Loucy (cell line): ENCODE measurements around the gene RASA4.
"Not testable (repeated sequence)": the region's sequence is repeated elsewhere in the genome, so short reads cannot be mapped to it uniquely, and the experiment has no call there.

Experiments used
- H2AFZ ChIP-seq: fragments of 200-600 bp; sonication (generic); 2 replicates; pipeline ENCODE4 v1.6.0; 2016; ENCODE audit warnings: antibody characterized with exemption, mild to moderate bottlenecking, low read length, moderate library complexity
- H3F3A ChIP-seq: fragments of 200-600 bp; 2 replicates; pipeline ENCODE4 v1.6.0; 2016; ENCODE audit warnings: antibody characterized with exemption, low read depth, mild to moderate bottlenecking
- H3K27me3 ChIP-seq: fragments of 200-600 bp; sonication (generic); 2 replicates; pipeline ENCODE4 v1.6.1; 2014; ENCODE audit warnings: low read length, mild to moderate bottlenecking; ENCODE audit not compliant: insufficient read depth, poor library complexity, severe bottlenecking
- H3K36me3 ChIP-seq: fragments of 200-600 bp; sonication (generic); 2 replicates; pipeline ENCODE4 v1.6.1; 2016; ENCODE audit warnings: low read length; ENCODE audit not compliant: insufficient read depth
- H3K4me1 ChIP-seq: fragments of 200-600 bp; sonication (generic); 2 replicates; pipeline ENCODE4 v1.5.1; 2014; ENCODE audit warnings: low read length, mild to moderate bottlenecking; ENCODE audit not compliant: insufficient read depth, poor library complexity, severe bottlenecking
- H3K4me2 ChIP-seq: fragments of 200-600 bp; sonication (generic); 2 replicates; pipeline ENCODE4 v1.6.0; 2014; ENCODE audit warnings: antibody characterized with exemption, low read length, low read depth, mild to moderate bottlenecking; ENCODE audit not compliant: poor library complexity, severe bottlenecking
- H3K4me3 ChIP-seq: fragments of 200-600 bp; sonication (generic); 2 replicates; pipeline ENCODE4 v1.5.1; 2014; ENCODE audit warnings: low read length, mild to moderate bottlenecking, mixed read lengths; ENCODE audit not compliant: poor library complexity, severe bottlenecking
- H3K79me2 ChIP-seq: fragments of 200-600 bp; sonication (generic); 2 replicates; pipeline ENCODE4 v1.6.1; 2014; ENCODE audit warnings: low read length; ENCODE audit not compliant: insufficient read depth
- H3K9ac ChIP-seq: fragments of 200-600 bp; sonication (generic); 2 replicates; pipeline ENCODE4 v1.6.0; 2014; ENCODE audit warnings: mild to moderate bottlenecking, low read depth, low read length, moderate library complexity; ENCODE audit not compliant: poor library complexity, severe bottlenecking
- H3K9me2 ChIP-seq: fragments of 200-600 bp; sonication (generic); replicated peaks from 2 replicates; pipeline ENCODE4 v1.6.1; 2016; ENCODE audit warnings: low read depth, low read length, mixed read lengths
- H3K9me3 ChIP-seq: fragments of 200-600 bp; sonication (generic); 2 replicates; pipeline ENCODE4 v1.6.1; 2014; ENCODE audit warnings: mild to moderate bottlenecking, antibody characterized with exemption, low read length, low read depth; ENCODE audit not compliant: insufficient read depth
- H4K20me1 ChIP-seq: fragments of 200-600 bp; sonication (generic); 2 replicates; pipeline ENCODE4 v1.6.0; 2014; ENCODE audit warnings: antibody characterized with exemption, low read length, mild to moderate bottlenecking; ENCODE audit not compliant: insufficient read depth, poor library complexity, severe bottlenecking

Gene RASA4

DNA sequence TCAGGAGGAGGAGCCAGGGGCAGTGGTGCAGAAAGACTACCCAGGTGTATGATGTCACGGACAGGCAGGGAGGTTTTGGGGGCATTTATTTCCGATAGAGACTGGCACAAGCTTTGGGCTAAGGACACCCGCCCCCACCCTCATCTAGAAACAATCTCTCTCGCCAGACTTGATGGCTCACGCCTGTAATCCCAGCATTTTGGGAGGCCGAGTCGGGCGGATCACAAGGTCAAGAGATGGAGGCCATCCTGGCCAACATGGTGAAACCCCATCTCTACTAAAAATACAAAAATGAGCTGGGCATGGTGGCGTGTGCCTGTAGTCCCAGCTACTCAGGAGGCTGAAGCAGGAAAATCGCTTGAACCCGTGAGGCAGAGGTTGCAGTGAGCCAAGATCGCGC, 20.4 kb upstream of the RASA4 start:
- not testable (repeated sequence) for H3K36me3 ChIP-seq, H3F3A ChIP-seq, H4K20me1 ChIP-seq, H2AFZ ChIP-seq, H3K4me2 ChIP-seq, H3K79me2 ChIP-seq, H3K9me3 ChIP-seq, H3K9me2 ChIP-seq, H3K9ac ChIP-seq, H3K4me1 ChIP-seq, H3K4me3 ChIP-seq, H3K27me3 ChIP-seq

DNA sequence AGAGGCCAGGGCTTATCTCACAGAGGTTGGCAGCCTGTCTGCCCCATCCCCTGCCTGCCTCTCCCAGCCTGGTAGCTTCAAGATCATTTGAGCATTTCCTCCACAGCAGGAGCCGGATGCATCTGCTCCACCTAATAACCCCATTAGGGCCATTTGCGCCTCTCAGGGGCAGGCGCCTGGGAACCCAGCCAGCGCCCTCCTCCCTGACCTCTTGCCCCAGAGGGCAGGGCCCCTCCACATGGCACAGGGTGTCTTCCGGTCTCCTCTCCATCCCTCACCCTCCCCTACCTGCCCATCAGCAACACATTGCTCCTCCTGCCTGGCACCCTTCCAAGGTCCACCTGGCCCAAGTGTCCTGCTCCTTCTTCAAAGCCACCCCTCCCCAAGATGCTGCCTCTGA, 18.8 kb upstream of the RASA4 start:
- not testable (repeated sequence) for H3K36me3 ChIP-seq, H3F3A ChIP-seq, H3K9me2 ChIP-seq, H3K79me2 ChIP-seq, H3K9me3 ChIP-seq, H4K20me1 ChIP-seq, H3K4me3 ChIP-seq, H3K4me1 ChIP-seq, H3K4me2 ChIP-seq, H2AFZ ChIP-seq, H3K9ac ChIP-seq, H3K27me3 ChIP-seq

DNA sequence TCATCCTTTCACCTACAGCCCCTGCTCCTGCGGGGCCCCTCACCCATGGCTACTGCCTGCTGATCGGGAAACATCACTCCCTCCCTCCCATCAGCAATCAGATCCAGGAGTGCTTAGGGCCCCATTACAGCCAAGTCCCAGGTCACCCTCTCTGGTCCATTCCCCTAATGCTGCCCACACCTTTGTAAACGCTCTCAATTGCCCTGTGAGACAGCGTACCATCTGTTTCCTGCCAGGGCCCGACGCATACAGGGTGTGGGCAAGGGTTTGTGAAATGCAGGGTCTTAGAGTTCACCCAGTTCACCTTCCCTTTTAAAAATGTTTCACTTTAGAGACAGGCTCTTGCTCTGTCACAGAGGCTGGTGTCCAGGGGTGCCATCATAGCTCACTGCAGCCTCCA, 17.7 kb upstream of the RASA4 start:
- H3F3A ChIP-seq, H4K20me1 ChIP-seq, H3K9ac ChIP-seq, H3K27me3 ChIP-seq, H3K79me2 ChIP-seq, H2AFZ ChIP-seq, H3K4me3 ChIP-seq, H3K9me3 ChIP-seq, H3K36me3 ChIP-seq, H3K4me2 ChIP-seq, H3K9me2 ChIP-seq, H3K4me1 ChIP-seq: not testable (repeated sequence)

DNA sequence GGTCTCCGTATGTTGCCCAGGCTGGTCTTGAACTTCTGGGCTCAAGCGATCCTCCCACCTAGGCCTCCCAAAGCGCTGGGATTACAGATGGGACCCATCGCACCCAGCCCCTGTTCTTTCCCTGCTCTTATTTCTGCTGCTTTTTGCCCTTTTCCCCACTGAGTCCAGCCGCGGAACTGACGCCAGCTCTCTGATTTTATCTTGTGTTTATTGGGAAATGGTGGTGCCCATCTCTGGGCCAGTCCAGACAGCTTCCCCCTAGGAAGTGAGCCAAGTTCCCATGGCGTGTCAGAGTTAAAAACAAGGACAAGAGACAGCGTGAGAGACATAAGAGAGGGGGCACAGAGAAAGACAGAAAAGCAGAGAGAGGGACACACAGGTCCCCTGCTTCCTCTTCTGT, 14.1 kb upstream of the RASA4 start:
- H3K9ac ChIP-seq, H3K9me3 ChIP-seq, H3K9me2 ChIP-seq, H4K20me1 ChIP-seq, H3K4me2 ChIP-seq, H3K4me1 ChIP-seq, H3K27me3 ChIP-seq, H3F3A ChIP-seq, H3K4me3 ChIP-seq, H3K79me2 ChIP-seq, H2AFZ ChIP-seq, H3K36me3 ChIP-seq: not testable (repeated sequence)

DNA sequence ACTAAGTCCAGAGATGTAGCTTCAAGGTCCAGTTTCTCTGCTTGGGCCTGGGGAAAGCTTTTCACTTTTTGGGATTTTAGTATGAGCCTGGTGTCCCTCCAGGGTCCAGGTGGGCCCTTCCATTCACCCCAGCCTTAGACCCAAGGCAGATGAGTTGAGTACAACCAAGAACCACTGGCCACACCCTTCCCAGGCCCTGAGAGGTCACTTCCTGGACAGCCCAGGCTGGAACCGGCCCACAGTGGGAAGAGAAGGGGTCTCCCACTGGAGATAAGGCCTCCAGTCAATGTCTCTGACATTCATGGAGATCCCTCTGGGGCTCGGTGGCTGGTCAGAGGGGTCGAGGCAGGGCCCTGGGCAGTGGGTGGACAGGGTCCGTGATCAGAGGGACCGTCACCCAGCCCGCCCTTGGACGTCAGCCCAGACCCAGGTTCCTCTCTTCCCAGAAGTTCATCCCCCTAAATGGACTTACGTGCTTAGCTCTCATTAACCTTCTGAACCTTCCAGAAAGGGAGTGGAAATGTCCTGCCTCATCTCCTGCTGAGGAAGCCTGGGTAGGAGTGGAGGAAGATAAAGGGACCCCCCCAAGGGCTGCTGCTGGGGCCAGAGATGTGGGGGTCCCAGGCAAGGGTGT, 10.8 kb upstream of the RASA4 start:
- not testable (repeated sequence) for H4K20me1 ChIP-seq, H3K4me2 ChIP-seq, H3K9me2 ChIP-seq, H3F3A ChIP-seq, H3K36me3 ChIP-seq, H3K79me2 ChIP-seq, H3K9me3 ChIP-seq, H2AFZ ChIP-seq, H3K4me3 ChIP-seq, H3K27me3 ChIP-seq, H3K4me1 ChIP-seq, H3K9ac ChIP-seq

DNA sequence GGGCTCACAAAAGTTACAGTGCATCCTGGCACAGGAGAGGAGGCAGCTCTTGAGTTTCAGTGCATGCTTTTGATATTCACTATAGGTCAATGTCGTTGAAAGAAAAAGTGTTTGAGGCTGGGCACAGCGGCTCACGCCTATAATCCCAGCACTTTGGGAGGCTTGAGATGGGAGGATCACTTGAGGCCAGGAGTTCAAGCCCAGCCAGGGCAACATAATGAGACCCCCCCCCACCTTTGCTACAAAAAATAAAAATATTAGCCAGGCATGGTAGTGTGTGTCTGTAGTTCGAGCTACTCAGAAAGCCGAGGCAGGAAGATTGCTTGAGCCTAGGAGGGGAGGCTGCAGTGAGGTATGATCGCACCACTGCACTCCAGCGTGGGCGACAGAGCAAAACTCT, 1.6 kb upstream of the RASA4 start:
- not testable (repeated sequence) for H3K9ac ChIP-seq, H3K4me1 ChIP-seq, H4K20me1 ChIP-seq, H3K79me2 ChIP-seq, H3K4me3 ChIP-seq, H3K9me2 ChIP-seq, H3K4me2 ChIP-seq, H3K27me3 ChIP-seq, H3K9me3 ChIP-seq, H2AFZ ChIP-seq, H3K36me3 ChIP-seq, H3F3A ChIP-seq

DNA sequence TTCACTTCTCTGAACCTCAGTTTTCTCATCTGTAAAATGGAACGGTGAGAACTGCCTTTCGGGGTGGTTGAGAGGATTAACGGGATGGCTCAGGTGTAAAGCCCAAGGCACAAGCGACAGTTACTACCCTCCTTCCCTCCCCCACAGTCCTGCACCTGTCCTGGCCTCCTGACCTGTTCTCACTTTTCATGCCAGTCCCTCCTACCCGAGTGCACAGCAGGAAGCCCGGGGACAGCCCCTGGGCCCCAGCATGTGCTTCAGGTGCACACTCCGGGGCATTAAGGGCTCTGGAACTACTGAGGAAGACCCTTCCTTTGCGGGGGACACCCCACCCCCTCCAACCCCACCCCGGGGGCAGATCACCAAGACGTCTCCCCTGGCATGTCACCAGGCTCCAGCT, 626 bp downstream of the RASA4 start:
- not testable (repeated sequence) for H3K9me3 ChIP-seq, H3K4me2 ChIP-seq, H3K4me1 ChIP-seq, H2AFZ ChIP-seq, H4K20me1 ChIP-seq, H3K79me2 ChIP-seq, H3K9ac ChIP-seq, H3K4me3 ChIP-seq, H3K36me3 ChIP-seq, H3K9me2 ChIP-seq, H3K27me3 ChIP-seq, H3F3A ChIP-seq

DNA sequence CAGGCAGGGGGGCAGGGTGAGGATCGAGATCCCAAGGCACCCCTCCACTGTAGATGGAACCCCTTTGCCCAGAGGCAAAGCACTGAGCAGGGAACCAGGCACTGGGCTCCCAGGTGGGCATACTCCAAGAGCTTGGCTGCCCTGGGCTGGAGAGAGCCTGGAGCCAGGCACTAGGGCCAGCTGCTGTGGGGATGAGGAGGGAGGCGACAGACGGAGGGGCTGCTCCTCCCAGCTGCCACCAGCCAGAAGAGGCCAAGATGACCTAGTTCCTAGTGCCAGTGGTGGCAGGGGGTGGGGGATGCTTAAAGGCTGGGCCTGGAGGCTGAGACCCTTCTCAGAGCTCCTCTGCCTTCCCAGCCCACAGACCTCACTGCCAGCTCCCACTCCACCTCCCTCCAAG, 1.7 kb downstream of the RASA4 start:
- H4K20me1 ChIP-seq, H3K9me2 ChIP-seq, H3K27me3 ChIP-seq, H3K36me3 ChIP-seq, H3K9me3 ChIP-seq, H3K9ac ChIP-seq, H3F3A ChIP-seq, H3K4me2 ChIP-seq, H3K4me1 ChIP-seq, H3K79me2 ChIP-seq, H3K4me3 ChIP-seq, H2AFZ ChIP-seq: not testable (repeated sequence)
